GM19468 (cell line): ENCODE measurements around the gene SCFD2.
"Not testable (repeated sequence)": the region's sequence is repeated elsewhere in the genome, so short reads cannot be mapped to it uniquely, and the experiment has no call there.

Source experiments
- ATAC-seq: cut with Tn5 transposase; IDR thresholded peaks from one replicate; pipeline ENCODE4 v1.9.1; 2021; ENCODE audit warnings: mild to moderate bottlenecking, moderate library complexity, moderate number of reproducible peaks; ENCODE audit not compliant: unreplicated experiment; ENCODE audit errors: extremely low read depth

SCFD2 gene

GRCh38 chr4:53195815-53196661, 169.8 kb downstream of the SCFD2 start:
- no peak for ATAC-seq

GRCh38 chr4:53194727-53195126, 171.1 kb downstream of the SCFD2 start:
- no peak for ATAC-seq

GRCh38 chr4:53193111-53193510, 172.8 kb downstream of the SCFD2 start:
- ATAC-seq = no peak

- no peak for ATAC-seq
These were observed 173.4 kb downstream of the SCFD2 start for GRCh38 chr4:53192496-53192895.

GRCh38 chr4:53191997-53192396, 173.9 kb downstream of the SCFD2 start:
- no peak for ATAC-seq

GRCh38 chr4:53189011-53189410, 176.8 kb downstream of the SCFD2 start:
- ATAC-seq = no peak

GRCh38 chr4:53186714-53187358, 179.0 kb downstream of the SCFD2 start:
- no peak for ATAC-seq

GRCh38 chr4:53185869-53186585, 179.8 kb downstream of the SCFD2 start:
- no peak for ATAC-seq

- no peak for ATAC-seq
These were observed 182.1 kb downstream of the SCFD2 start for GRCh38 chr4:53183754-53184153.

- ATAC-seq = not testable (repeated sequence)
These were observed 188.1 kb downstream of the SCFD2 start for GRCh38 chr4:53177751-53178150.

- no peak for ATAC-seq
These were observed 190.2 kb downstream of the SCFD2 start for GRCh38 chr4:53175640-53176039.

GRCh38 chr4:53174823-53175222, 191.0 kb downstream of the SCFD2 start:
- no peak for ATAC-seq

GRCh38 chr4:53173576-53173975, 192.3 kb downstream of the SCFD2 start:
- ATAC-seq = no peak

GRCh38 chr4:53171797-53172196, 194.1 kb downstream of the SCFD2 start:
- no peak for ATAC-seq

- ATAC-seq = no peak
These were observed 195.9 kb downstream of the SCFD2 start for GRCh38 chr4:53169695-53170617.

GRCh38 chr4:53168228-53168627, 197.6 kb downstream of the SCFD2 start:
- ATAC-seq = no peak

GRCh38 chr4:53162969-53163368, 202.9 kb downstream of the SCFD2 start:
- no peak for ATAC-seq

GRCh38 chr4:53161787-53162433, 204.0 kb downstream of the SCFD2 start:
- no peak for ATAC-seq

- no peak for ATAC-seq
These were observed 204.6 kb downstream of the SCFD2 start for GRCh38 chr4:53161051-53161786.
